K562 (cell line): ENCODE data around the gene DCT. TPM values are rescaled to one million over a fixed set of nuclear protein-coding genes. Genes with fewer than 3 reads are reported as not detected.

Experiments
- ATAC-seq: fragments of 200-7000 bp; cut with Tn5 transposase; 3 replicates; pipeline ENCODE4 v1.9.1; 2020; ENCODE audit warnings: moderate library complexity
- BruUV-seq: library from RNA; stranded (reverse); fragments of 400-500 nt; replicated peaks from 2 replicates; lab custom pipeline; 2021; lab: Mats Ljungman, UMichigan
- CTCF ChIA-PET: fragments of 300-600 bp; formaldehyde crosslinking; extraction: SDS; loops from one replicate; lab custom pipeline; 2021; ENCODE audit warnings: low intra/inter-chr PET ratio; lab: Yijun Ruan, JAX
- POLR2A ChIA-PET: fragments of 300-600, 350-650 bp; sonication (Branson Sonifier 250); formaldehyde crosslinking; extraction: SDS; loops from one replicate; lab custom pipeline; 2021; ENCODE audit warnings: antibody characterized with exemption, inconsistent platforms; lab: Yijun Ruan, JAX
- DNase-seq, 4 experiments: peaks; one replicate each; pipeline versions ENCODE4 v3.0.0 to v3.0.0-alpha.2; 2011 to 2018; ENCODE audit warnings: low spot score in 3 of 4, mixed read lengths in 3 of 4; ENCODE audit errors: extremely low read depth in 1 of 4
- FAIRE-seq: peaks from 2 replicates; lab custom pipeline; 2011; peaks lifted over from hg19 to GRCh38; lab: Jason Lieb, UNC
- H2AFZ ChIP-seq: 2 replicates; pipeline ENCODE4 v1.6.0; 2011; ENCODE audit warnings: low read depth, low read length, control low read depth, inconsistent platforms
- H3K27ac ChIP-seq: fragments of 200-600 bp; 3 replicates; pipeline ENCODE4 v1.8.0; 2011; ENCODE audit warnings: low read depth, mild to moderate bottlenecking, control low read depth, inconsistent platforms, low read length, moderate library complexity, mixed read lengths; ENCODE audit errors: extremely low read depth
- H3K27me3 ChIP-seq, 2 experiments: fragments of 300-600 bp in 1 of 2; 2 replicates in 1 of 2; 3 replicates in 1 of 2; pipeline versions ENCODE4 v1.6.0 to v1.8.0; 2011; ENCODE audit warnings: inconsistent platforms in 2 of 2, low read length in 2 of 2, mild to moderate bottlenecking in 1 of 2, mixed read lengths in 1 of 2, moderate library complexity in 1 of 2; ENCODE audit not compliant: control insufficient read depth in 2 of 2, insufficient read depth in 2 of 2
- H3K36me3 ChIP-seq: fragments of 300-600 bp; 3 replicates; pipeline ENCODE4 v1.8.0; 2011; ENCODE audit warnings: mild to moderate bottlenecking, low read length, inconsistent platforms; ENCODE audit not compliant: control insufficient read depth, insufficient read depth
- H3K4me1 ChIP-seq, 2 experiments: fragments of 200-600 bp in 1 of 2; replicated peaks in 1 of 2; 2 replicates in 1 of 2; 3 replicates in 1 of 2; pipeline versions ENCODE4 v1.5.1 to v1.8.0; 2011; ENCODE audit warnings: inconsistent platforms in 2 of 2, low read length in 2 of 2, mild to moderate bottlenecking in 1 of 2, mixed read lengths in 1 of 2, moderate library complexity in 1 of 2; ENCODE audit not compliant: control insufficient read depth in 2 of 2, insufficient read depth in 2 of 2
- H3K4me2 ChIP-seq: 2 replicates; pipeline ENCODE4 v1.6.1; 2011; ENCODE audit warnings: low read length, control low read depth, inconsistent platforms, mixed read lengths; ENCODE audit not compliant: insufficient read depth
- H3K4me3 ChIP-seq: fragments of 200-600 bp; sonication (generic), shearing (Covaris generic); 2 replicates; pipeline ENCODE4 v1.5.1; 2016; ENCODE audit warnings: control low read depth, inconsistent platforms
- H3K79me2 ChIP-seq: fragments of 200-600 bp; 3 replicates; pipeline ENCODE4 v1.8.0; 2011; ENCODE audit warnings: low read length, inconsistent platforms; ENCODE audit not compliant: control insufficient read depth, insufficient read depth
- H3K9ac ChIP-seq, 2 experiments: 2 replicates each; pipeline versions ENCODE4 v1.6.0 to v1.6.1; 2011; ENCODE audit warnings: low read depth in 2 of 2, low read length in 2 of 2, control low read depth in 1 of 2, inconsistent platforms in 1 of 2, mild to moderate bottlenecking in 1 of 2, mixed read lengths in 1 of 2; ENCODE audit not compliant: insufficient read depth in 1 of 2
- H3K9me1 ChIP-seq: one replicate; pipeline ENCODE4 v1.6.0; 2011; ENCODE audit warnings: inconsistent platforms, mild to moderate bottlenecking, low read length, moderate library complexity; ENCODE audit not compliant: control insufficient read depth, insufficient read depth
- H3K9me3 ChIP-seq: replicated peaks from 2 replicates; pipeline ENCODE4 v1.5.1; 2011; ENCODE audit warnings: low read depth, low read length, inconsistent platforms; ENCODE audit not compliant: control insufficient read depth, insufficient read depth
- H4K20me1 ChIP-seq: replicated peaks from 2 replicates; pipeline ENCODE4 v1.6.1; 2011; ENCODE audit warnings: low read length, inconsistent platforms, mixed read lengths; ENCODE audit not compliant: control insufficient read depth, insufficient read depth
- EP300 ChIP-seq: IDR thresholded peaks from 2 replicates; pipeline ENCODE4 v1.6.1; 2012; ENCODE audit warnings: low read length, improper control_type of control experiment
- JUNB ChIP-seq: fragments of 450-650 bp; formaldehyde crosslinking; conservative IDR thresholded peaks from 2 replicates; pipeline ENCODE4 v1.4.0; 2020; ENCODE audit warnings: mild to moderate bottlenecking
- KDM4B ChIP-seq, 2 experiments: fragments of 450-650 bp in 1 of 2; sonication (generic) in 1 of 2; IDR thresholded peaks; 2 replicates each; pipeline ENCODE4 v1.6.1; 2016 to 2017; ENCODE audit warnings: borderline replicate concordance in 2 of 2, antibody characterized with exemption in 1 of 2, low read depth in 1 of 2, mild to moderate bottlenecking in 1 of 2
- NFIC ChIP-seq: fragments of 450-650 bp; IDR thresholded peaks from 2 replicates; pipeline ENCODE4 v1.6.1; 2017; ENCODE audit warnings: mild to moderate bottlenecking, inconsistent platforms
- SRF ChIP-seq, 2 experiments: fragments of 250-450, 450-650 bp in 1 of 2; sonication (Bioruptor Pico) in 1 of 2; sonication (generic) in 1 of 2; formaldehyde crosslinking; IDR thresholded peaks; 2 replicates each; pipeline versions ENCODE4 v1.5.0 to v1.5.1; 2020 to 2022; ENCODE audit warnings: mild to moderate bottlenecking in 1 of 2, missing genetic modification reagents in 1 of 2
- TEAD1 ChIP-seq, 2 experiments: fragments of 450-650 bp in 1 of 2; sonication (generic) in 1 of 2; formaldehyde crosslinking; IDR thresholded peaks; 2 replicates each; pipeline versions ENCODE4 v1.4.0 to v1.8.0; 2020 to 2022; ENCODE audit warnings: mild to moderate bottlenecking in 2 of 2, missing genetic modification reagents in 1 of 2
- WGBS: fragments of 100-300 bp; shearing (Covaris generic); methylation state at CpG from one replicate; pipeline ENCODE4 v1.1.6; 2016; ENCODE audit warnings: low coverage, mixed read lengths; ENCODE audit not compliant: insufficient coverage; ENCODE audit errors: missing lambda C conversion rate; 5-methylcytosine and 5-hydroxymethylcytosine counted together
- in situ Hi-C: fragments of 300-500 bp; cut with MboI; formaldehyde crosslinking; loops from 4 replicates; pipeline ENCODE4 v1.15.0; 2018; ENCODE audit warnings: inconsistent platforms, mixed read lengths
- intact Hi-C: fragments of 100-400 bp; cut with micrococcal nuclease; formaldehyde crosslinking; loops from 2 replicates; pipeline ENCODE4 v1.14.2; 2022
- polyA plus RNA-seq, 8 experiments: library from polyadenylated mRNA; depleted of rRNA in 4 of 8; stranded (reverse) in 5 of 8; unstranded in 3 of 8; fragments of >200 nt; fragmentation: Nextera tagmentation in 2 of 8; fragmentation: Illumina TruSeq in 1 of 8; extraction: Ambion mirVana in 2 of 8; extraction: Trizol in 1 of 8; gene quantifications; 2 replicates each; pipeline versions ENCODE4 v1.2.1 to v1.2.3, GENCODE V29; 2011 to 2014; ENCODE audit warnings: inconsistent platforms in 1 of 8, missing spikeins in 1 of 8
- total RNA-seq, 7 experiments: library from RNA; depleted of rRNA in 6 of 7; stranded (reverse); fragments of >200 nt in 6 of 7; fragmentation: Illumina TruSeq in 2 of 7; extraction: Trizol in 2 of 7; gene quantifications; 2 replicates each; pipeline versions ENCODE4 v1.2.1 to v1.2.3, GENCODE V29; 2011 to 2021; ENCODE audit warnings: low replicate concordance in 1 of 7
- TF ChIP-seq, protein P1 (sequence below), 2 experiments: fragments of 450-650 bp; conservative IDR thresholded peaks; 2 replicates each; pipeline ENCODE4 v1.6.1; 2017; ENCODE audit warnings: mild to moderate bottlenecking in 2 of 2, moderate library complexity in 2 of 2
- TF ChIP-seq, protein P2 (sequence below): fragments of 450-650 bp; formaldehyde crosslinking; IDR thresholded peaks from 2 replicates; pipeline ENCODE4 v1.4.0; 2020; ENCODE audit warnings: mild to moderate bottlenecking, mixed read lengths

The DCT gene
- total and polyA plus RNA-seq, 9 of the 15 experiments (the other 6 are each of a cell fraction or from before 2014, with no cell fraction given), result 0.11 to 0.83 (median 0.57) TPM

DNA sequence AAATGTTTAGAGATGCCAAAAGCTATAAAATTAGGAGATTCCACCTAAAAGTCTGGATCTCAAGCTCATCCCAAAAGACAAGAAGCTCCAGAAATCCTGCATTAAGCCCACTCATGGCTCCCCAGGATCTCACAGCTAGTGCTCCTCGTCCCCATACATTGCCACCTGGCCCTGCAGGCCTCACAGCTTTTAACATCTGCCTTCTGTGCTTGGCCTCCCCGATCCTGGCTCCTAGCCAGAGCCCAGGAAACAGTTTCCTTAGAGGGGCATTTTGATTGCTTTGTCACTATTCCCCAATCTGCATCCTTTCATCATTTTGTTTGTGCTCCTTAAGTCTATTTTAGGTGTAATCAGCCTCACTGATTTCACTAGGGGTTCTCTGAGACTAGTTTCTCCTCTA is 14.5 kb upstream of the DCT start:
- WGBS, result 0% methylated on average over 2 of the region's 2 CpGs
- no peak for FAIRE-seq
- Histone ChIP-seq H3K4me3 (no peak overlapping the region), H3K4me2 (no peak overlapping the region), H3K4me1 (no peaks in the 10 kb centered on the region), H2AFZ (no peak overlapping the region), H3K9me1 (no peaks in the 10 kb centered on the region), H3K9ac (no peak overlapping the region), H4K20me1 (no peaks in the 10 kb centered on the region), H3K27ac (no peak overlapping the region), H3K9me3 (no peaks in the 10 kb centered on the region), H3K27me3 (no peaks in the 10 kb centered on the region), H3K36me3 (no peaks in the 10 kb centered on the region), H3K79me2 (no peaks in the 10 kb centered on the region)
- TF ChIP-seq JUNB (CRISPR knock-in tag) (no peak), NFIC (0 out of 2 replicates have a peak, but pooled peaks have one; percentile 15)
- ChIA-PET POLR2A (interaction anchor here (0.5 kb wide), 1 partner anchor 137 kb away, joined by 4 read pairs; no protein-coding TSS in a partner anchor), CTCF (no interaction called here)
- no peak for ATAC-seq
- no peak for DNase-seq
- intact Hi-C loops, result no loop called here
- no TSS peak for BruUV-seq
- in situ Hi-C loops, result no loop called here

DNA sequence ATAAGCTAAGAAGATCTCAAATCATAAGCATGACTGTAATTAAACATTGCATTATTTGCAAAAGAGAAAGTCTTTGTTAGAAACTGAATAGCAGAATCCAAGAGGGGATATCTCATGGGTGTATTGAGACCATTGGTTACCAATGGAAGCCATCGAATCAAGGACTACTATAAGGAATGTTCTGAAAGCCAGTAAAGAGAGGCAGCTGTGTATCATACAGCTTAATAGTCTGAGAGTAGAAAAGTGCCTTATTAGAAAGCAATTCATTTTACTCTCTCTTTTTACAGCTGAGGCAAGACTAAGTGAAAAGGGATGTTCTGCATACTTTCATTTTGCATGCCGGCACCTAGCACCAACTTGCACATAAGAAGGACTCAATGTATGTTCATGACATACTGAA is 7.6 kb upstream of the DCT start:
- Histone ChIP-seq H3K79me2 (no peaks in the 10 kb centered on the region), H3K4me2 (no peak overlapping the region), H3K36me3 (no peaks in the 10 kb centered on the region), H3K27me3 (no peaks in the 10 kb centered on the region), H3K9me3 (no peaks in the 10 kb centered on the region), H3K9me1 (no peaks in the 10 kb centered on the region), H3K4me3 (no peak overlapping the region), H3K9ac (no peak overlapping the region), H4K20me1 (no peaks in the 10 kb centered on the region), H3K4me1 (no peaks in the 10 kb centered on the region), H3K27ac (no peak overlapping the region), H2AFZ (no peak overlapping the region)
- no TSS peak for BruUV-seq
- no peak for ATAC-seq
- in situ Hi-C loops (no loop called here), intact Hi-C loops (no loop called here)
- no peak for DNase-seq
- FAIRE-seq, result no peak
- 3% methylated on average over 2 of the region's 2 CpGs for WGBS
- ChIA-PET POLR2A (no interaction called here), CTCF (no interaction called here)
- TF ChIP-seq SRF (CRISPR knock-in tag; IDR thresholded peaks at IDR 0.05) (no peak), EP300 (no peak), TEAD1 (CRISPR knock-in tag; IDR thresholded peaks at IDR 0.05) (no peak), KDM4B (IDR thresholded peaks at IDR 0.05; ENCODE audit: borderline replicate concordance in 2 of 2, low read depth in 1 of 2) (no peak)
- TF ChIP-seq, protein P1, sequence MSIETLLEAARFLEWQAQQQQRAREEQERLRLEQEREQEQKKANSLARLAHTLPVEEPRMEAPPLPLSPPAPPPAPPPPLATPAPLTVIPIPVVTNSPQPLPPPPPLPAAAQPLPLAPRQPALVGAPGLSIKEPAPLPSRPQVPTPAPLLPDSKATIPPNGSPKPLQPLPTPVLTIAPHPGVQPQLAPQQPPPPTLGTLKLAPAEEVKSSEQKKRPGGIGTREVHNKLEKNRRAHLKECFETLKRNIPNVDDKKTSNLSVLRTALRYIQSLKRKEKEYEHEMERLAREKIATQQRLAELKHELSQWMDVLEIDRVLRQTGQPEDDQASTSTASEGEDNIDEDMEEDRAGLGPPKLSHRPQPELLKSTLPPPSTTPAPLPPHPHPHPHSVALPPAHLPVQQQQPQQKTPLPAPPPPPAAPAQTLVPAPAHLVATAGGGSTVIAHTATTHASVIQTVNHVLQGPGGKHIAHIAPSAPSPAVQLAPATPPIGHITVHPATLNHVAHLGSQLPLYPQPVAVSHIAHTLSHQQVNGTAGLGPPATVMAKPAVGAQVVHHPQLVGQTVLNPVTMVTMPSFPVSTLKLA (conservative IDR thresholded peaks at IDR 0.05), result no peak
- TF ChIP-seq, protein P2, sequence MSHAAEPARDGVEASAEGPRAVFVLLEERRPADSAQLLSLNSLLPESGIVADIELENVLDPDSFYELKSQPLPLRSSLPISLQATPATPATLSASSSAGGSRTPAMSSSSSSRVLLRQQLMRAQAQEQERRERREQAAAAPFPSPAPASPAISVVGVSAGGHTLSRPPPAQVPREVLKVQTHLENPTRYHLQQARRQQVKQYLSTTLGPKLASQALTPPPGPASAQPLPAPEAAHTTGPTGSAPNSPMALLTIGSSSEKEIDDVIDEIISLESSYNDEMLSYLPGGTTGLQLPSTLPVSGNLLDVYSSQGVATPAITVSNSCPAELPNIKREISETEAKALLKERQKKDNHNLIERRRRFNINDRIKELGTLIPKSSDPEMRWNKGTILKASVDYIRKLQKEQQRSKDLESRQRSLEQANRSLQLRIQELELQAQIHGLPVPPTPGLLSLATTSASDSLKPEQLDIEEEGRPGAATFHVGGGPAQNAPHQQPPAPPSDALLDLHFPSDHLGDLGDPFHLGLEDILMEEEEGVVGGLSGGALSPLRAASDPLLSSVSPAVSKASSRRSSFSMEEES (CRISPR knock-in tag), result no peak
